ENCODE measurements around the gene TRNP1. TPM values are rescaled to one million over a fixed set of nuclear protein-coding genes. Genes with fewer than 3 reads are reported as not detected.
A peak's percentile ranks its signal among the peaks of the same experiment; 100 is the strongest.

The TRNP1 gene
- total and polyA plus RNA-seq, 2 of the 4 experiments (the other 2 are of a cell fraction) = 63.3 to 91.6 TPM

DNA sequence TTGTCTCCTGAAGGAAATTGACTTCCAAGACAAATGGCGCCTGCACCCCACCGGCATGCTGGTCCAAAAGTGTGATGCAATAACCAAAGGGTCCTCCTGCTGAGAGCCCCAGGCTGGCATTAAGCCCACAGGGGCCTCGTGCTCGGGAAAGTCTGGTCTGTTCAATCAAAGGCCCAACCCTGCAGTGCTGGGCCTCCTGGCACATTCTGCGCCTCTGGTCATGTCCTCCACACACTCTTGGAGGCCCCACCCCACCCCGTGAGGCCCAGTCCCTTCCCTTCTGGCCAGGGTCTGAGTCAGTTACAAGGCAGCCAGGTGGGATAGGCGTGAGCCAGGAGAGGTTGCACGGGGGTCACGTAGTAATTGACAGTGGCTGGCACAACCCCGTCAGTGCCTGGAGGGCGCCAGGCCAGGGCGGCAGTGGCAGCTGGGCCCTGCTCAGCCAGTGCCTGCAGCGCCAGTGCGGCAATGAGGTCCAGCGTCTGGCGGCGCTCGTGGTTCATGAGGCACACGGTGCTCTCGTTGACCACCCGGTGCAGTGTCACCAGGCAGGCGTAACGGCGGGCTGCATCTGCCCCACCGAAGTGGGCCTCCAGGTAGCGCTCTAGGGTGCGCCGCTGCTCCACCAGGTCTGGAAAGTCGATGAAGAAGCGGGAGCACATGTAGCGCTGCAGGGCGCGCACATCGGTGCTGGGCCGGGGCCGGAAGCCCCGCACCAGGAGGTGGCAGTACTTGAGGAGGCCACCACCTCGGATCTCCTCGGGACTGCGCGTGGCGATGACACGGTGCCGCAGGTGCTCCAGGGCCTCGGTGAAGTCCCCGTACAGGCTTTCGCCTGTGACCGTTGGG lies 12.4 kb downstream of the TRNP1 start (continued):
- TF ChIP-seq MXI1 (IDR thresholded peaks at IDR 0.05; ENCODE audit: borderline replicate concordance, low read depth, low read length) = no peak
- no peak for TF ChIP-seq MAZ (IDR thresholded peaks at IDR 0.05; ENCODE audit: borderline replicate concordance, low read depth, low read length)
- no peak for TF ChIP-seq RCOR1 (IDR thresholded peaks at IDR 0.05; ENCODE audit: insufficient replicate concordance, low read length)

DNA sequence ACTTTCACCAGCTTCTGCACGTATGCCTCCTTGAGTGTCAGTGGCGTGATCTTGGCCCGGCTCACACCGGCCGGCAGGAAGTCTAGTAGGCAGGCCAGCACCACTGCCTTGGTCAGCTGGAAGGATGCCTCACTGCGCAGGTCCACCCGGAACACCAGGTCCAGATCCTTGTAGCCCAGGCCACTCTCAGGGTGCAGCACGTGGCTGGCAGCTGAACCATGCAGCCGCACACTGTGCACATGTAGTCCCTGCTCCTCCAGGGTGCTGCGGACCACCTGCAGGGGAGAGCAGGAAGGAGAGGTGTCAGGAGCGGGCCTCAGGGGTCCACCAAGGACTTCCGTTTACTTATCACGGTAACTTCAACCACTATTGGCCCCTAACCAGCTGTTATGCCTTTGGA lies 13.2 kb downstream of the TRNP1 start:
- H2BK20ac ChIP-seq (ENCODE audit: low read depth, low read length) = no peak overlapping the region
- H3K9ac ChIP-seq (ENCODE audit: low read depth, low read length) = no peak overlapping the region
- H2AK5ac ChIP-seq (ENCODE audit: low read depth, low read length) = peak overlapping the region; percentile 62; the same call in 1 of the 2 replicates
- H3K79me1 ChIP-seq (ENCODE audit: low read depth in 1 of 2, low read length in 2 of 2) = peaks cover 12 to 80% of the 10 kb centered on the region in 2 experiments; a peak in 3 of 4 replicates
- no peak overlapping the region for H4K5ac ChIP-seq (ENCODE audit: low read depth, low read length)
- H3K14ac ChIP-seq (replicated peaks; ENCODE audit: low read depth, low read length) = no peak overlapping the region
- dilution Hi-C loops (cut with HindIII; ENCODE audit: low sequenced_read_pairs, unreplicated experiment) (no loop called here), intact Hi-C loops (cut with micrococcal nuclease) (no loop called here), in situ Hi-C loops (cut with MboI; ENCODE audit: low sequenced_read_pairs) (no loop called here)
- peak overlapping the region; percentile 47 for H2AFZ ChIP-seq (replicated peaks; ENCODE audit: low read length, poor library complexity)
- H3K4ac ChIP-seq (ENCODE audit: low read depth, low read length) = no peak overlapping the region; the same call in 1 of the 2 replicates
- peak overlapping the region; percentile 59 for H2AK9ac ChIP-seq (replicated peaks; ENCODE audit: low read depth, low read length, poor library complexity)
- H3K27me3 ChIP-seq (ENCODE audit: control insufficient read depth, insufficient read depth, low read length) = no peaks in the 10 kb centered on the region
- H4K8ac ChIP-seq (ENCODE audit: low read depth in 2 of 2, low read length in 2 of 2) = no peak overlapping the region
- no peak overlapping the region for H3K56ac ChIP-seq (ENCODE audit: extremely low read depth, insufficient read depth, low read length)
- TF ChIP-seq RAD21 (IDR thresholded peaks at IDR 0.05; ENCODE audit: low read length) (no peak), CHD1 (IDR thresholded peaks at IDR 0.05; ENCODE audit: low read depth, low read length) (no peak), CEBPB (IDR thresholded peaks at IDR 0.05; ENCODE audit: low read depth, low read length) (no peak), MAFK (IDR thresholded peaks at IDR 0.05; ENCODE audit: low read depth, low read length) (no peak), NFE2L2 (IDR thresholded peaks at IDR 0.05; ENCODE audit: low read depth, low read length) (no peak), MAZ (IDR thresholded peaks at IDR 0.05; ENCODE audit: borderline replicate concordance, low read depth, low read length) (no peak), RFX5 (IDR thresholded peaks at IDR 0.05; ENCODE audit: low read depth, low read length) (no peak)
- POLR2A ChIA-PET (ENCODE audit: unreplicated experiment) = no interaction called here
- H2BK15ac ChIP-seq (ENCODE audit: low read depth, low read length) = no peak overlapping the region
- H3K4me1 ChIP-seq (ENCODE audit: control insufficient read depth, insufficient read depth, low read length) = peaks cover 43% of the 10 kb centered on the region
- H3K9me3 ChIP-seq (ENCODE audit: control insufficient read depth, insufficient read depth, low read length) = no peaks in the 10 kb centered on the region
- CTCF ChIA-PET = no interaction called here
- 78% methylated on average over 5 of the region's 13 CpGs; no CpG with 5 or more reads in 1 of the 2 experiments for WGBS, 2 experiments (ENCODE audit: extremely low coverage in 2 of 2, insufficient read length in 1 of 2)
- ATAC-seq (ENCODE audit: low read depth) (no peak), DNase-seq (no peak)
- no peak overlapping the region for H2BK5ac ChIP-seq (ENCODE audit: low read depth, low read length, poor library complexity, severe bottlenecking)
- H2BK120ac ChIP-seq (ENCODE audit: low read depth, low read length) = no peak overlapping the region
- H3K9me1 ChIP-seq (ENCODE audit: insufficient read depth, low read length) = peaks cover 38% of the 10 kb centered on the region
- H4K20me1 ChIP-seq (ENCODE audit: insufficient read depth, low read length) = peaks cover 13% of the 10 kb centered on the region
- H3K18ac ChIP-seq (ENCODE audit: low read depth, low read length) = no peak overlapping the region
- H3K4me2 ChIP-seq (ENCODE audit: low read depth, low read length) = no peak overlapping the region
- H4K91ac ChIP-seq (ENCODE audit: insufficient read depth, low read depth, low read length) = no peak overlapping the region
- H3K27ac ChIP-seq (ENCODE audit: insufficient read depth, low read length) = no peak overlapping the region
- H3K4me3 ChIP-seq (ENCODE audit: insufficient read depth, low read depth, low read length) = no peak overlapping the region
- BruUV-seq (replicated peaks) = no TSS peak
- no peak overlapping the region for H3K23ac ChIP-seq (ENCODE audit: low read depth, low read length)
- peaks cover 3% of the 10 kb centered on the region; the same call in 1 of the 2 replicates for H3K36me3 ChIP-seq (ENCODE audit: control insufficient read depth, insufficient read depth, low read length)
